GM12878 (cell line): ENCODE results near the gene RABL2B. TPM values are rescaled to one million over a fixed set of nuclear protein-coding genes. Genes with fewer than 3 reads are reported as not detected.

Experiments used
- ATAC-seq: fragments of 200-7000 bp; cut with Tn5 transposase; 3 replicates; pipeline ENCODE4 v1.9.1; 2020; ENCODE audit warnings: mild to moderate bottlenecking, moderate library complexity
- BruUV-seq: library from RNA; stranded (reverse); fragments of 400-500 nt; replicated peaks from 2 replicates; lab custom pipeline; 2021; lab: Mats Ljungman, UMichigan
- CTCF ChIA-PET: fragments of 300-600 bp; sonication (Branson Sonifier 250); formaldehyde crosslinking; extraction: SDS; loops from one replicate; lab custom pipeline; 2021; ENCODE audit warnings: inconsistent platforms; lab: Yijun Ruan, JAX
- POLR2A ChIA-PET: fragments of 350-600 bp; formaldehyde crosslinking; extraction: SDS; loops from one replicate; lab custom pipeline; 2021; ENCODE audit warnings: inconsistent platforms; lab: Charles Lee
- RAD21 ChIA-PET: fragments of 300-600 bp; sonication (Branson Sonifier 250); formaldehyde crosslinking; loops from one replicate; lab custom pipeline; 2023; ENCODE audit warnings: antibody characterized with exemption; ENCODE audit not compliant: unreplicated experiment; lab: Charles Lee
- SMC1A ChIA-PET: fragments of 300-600 bp; sonication (Branson Sonifier 250); formaldehyde crosslinking; loops from one replicate; lab custom pipeline; 2023; ENCODE audit not compliant: unreplicated experiment, uncharacterized antibody; lab: Charles Lee
- DNase-seq: peaks from one replicate; pipeline ENCODE4 v3.0.0-alpha.2; 2011; ENCODE audit warnings: low read depth, low spot score
- FAIRE-seq: peaks from 3 replicates; lab custom pipeline; 2011; peaks lifted over from hg19 to GRCh38; lab: Jason Lieb, UNC
- H2AFZ ChIP-seq: 2 replicates; pipeline ENCODE4 v1.6.0; 2011; ENCODE audit warnings: low read depth, low read length, control low read depth; ENCODE audit not compliant: control insufficient read depth
- H3K27ac ChIP-seq: 2 replicates; pipeline ENCODE4 v1.5.1; 2011; ENCODE audit warnings: control low read depth; ENCODE audit not compliant: control insufficient read depth, insufficient read depth
- H3K27me3 ChIP-seq, 2 experiments: replicated peaks in 1 of 2; 2 replicates each; pipeline versions ENCODE4 v1.6.0 to v1.6.1; 2011; ENCODE audit warnings: low read length in 1 of 2; ENCODE audit not compliant: control insufficient read depth in 2 of 2, insufficient read depth in 2 of 2
- H3K36me3 ChIP-seq, 2 experiments: 2 replicates each; pipeline ENCODE4 v1.5.1; 2011; ENCODE audit warnings: low read length in 1 of 2; ENCODE audit not compliant: control insufficient read depth in 2 of 2, insufficient read depth in 2 of 2
- H3K4me1 ChIP-seq: 2 replicates; pipeline ENCODE4 v1.6.1; 2011; ENCODE audit warnings: mild to moderate bottlenecking, low read length, moderate library complexity, mixed read lengths; ENCODE audit not compliant: control insufficient read depth, insufficient read depth
- H3K4me2 ChIP-seq: 2 replicates; pipeline ENCODE4 v1.6.0; 2011; ENCODE audit warnings: control low read depth; ENCODE audit not compliant: control insufficient read depth, insufficient read depth
- H3K4me3 ChIP-seq: fragments of 200-600 bp; sonication (generic); 2 replicates; pipeline ENCODE4 v1.5.1; 2016
- H3K79me2 ChIP-seq: 2 replicates; pipeline ENCODE4 v1.6.0; 2011; ENCODE audit warnings: low read length; ENCODE audit not compliant: control insufficient read depth, insufficient read depth
- H3K9ac ChIP-seq: 2 replicates; pipeline ENCODE4 v1.8.0; 2011; ENCODE audit warnings: low read length, control low read depth, mixed read lengths; ENCODE audit not compliant: control insufficient read depth, insufficient read depth
- H3K9me3 ChIP-seq: replicated peaks from 3 replicates; pipeline ENCODE4 v1.5.1; 2011; ENCODE audit warnings: mild to moderate bottlenecking, low read length; ENCODE audit not compliant: control insufficient read depth, insufficient read depth
- H4K20me1 ChIP-seq: 2 replicates; pipeline ENCODE4 v1.6.0; 2011; ENCODE audit not compliant: control insufficient read depth, insufficient read depth
- ATF2 ChIP-seq: IDR thresholded peaks from 2 replicates; pipeline ENCODE4 v1.6.1; 2012; ENCODE audit warnings: low read length, inconsistent platforms
- CEBPZ ChIP-seq: fragments of 150-350 bp; IDR thresholded peaks from 2 replicates; pipeline ENCODE4 v1.6.1; 2016; ENCODE audit warnings: low read depth, low read length
- CREM ChIP-seq: IDR thresholded peaks from 2 replicates; pipeline ENCODE4 v1.6.1; 2014; ENCODE audit warnings: antibody characterized with exemption, low read depth
- E2F8 ChIP-seq: fragments of 450-650 bp; IDR thresholded peaks from 2 replicates; pipeline ENCODE4 v1.6.1; 2018; ENCODE audit warnings: mild to moderate bottlenecking, low read depth, moderate library complexity; ENCODE audit not compliant: partially characterized antibody
- GABPA ChIP-seq: IDR thresholded peaks from 2 replicates; pipeline ENCODE4 v1.6.1; 2014; ENCODE audit warnings: antibody characterized with exemption, low read depth, mild to moderate bottlenecking, inconsistent platforms
- KAT2A ChIP-seq: conservative IDR thresholded peaks from 2 replicates; pipeline ENCODE4 v1.6.1; 2011; ENCODE audit warnings: low read depth, low read length; ENCODE audit not compliant: control insufficient read depth
- REST ChIP-seq: IDR thresholded peaks from 2 replicates; pipeline ENCODE4 v1.6.1; 2012; ENCODE audit warnings: mild to moderate bottlenecking, low read depth, low read length
- RFX5 ChIP-seq: IDR thresholded peaks from 2 replicates; pipeline ENCODE4 v1.6.1; 2011; ENCODE audit warnings: low read depth, low read length, improper control_type of control experiment
- SMC3 ChIP-seq: IDR thresholded peaks from 2 replicates; pipeline ENCODE4 v1.6.1; 2011; ENCODE audit warnings: low read length, improper control_type of control experiment, borderline replicate concordance
- WGBS: methylation state at CpG from one replicate; pipeline ENCODE4 v1.1.6; 2016; ENCODE audit warnings: low lambda C conversion rate; ENCODE audit not compliant: insufficient replicate concordance, insufficient coverage; ENCODE audit errors: missing lambda C conversion rate; 5-methylcytosine and 5-hydroxymethylcytosine counted together
- in situ Hi-C: fragments of 300-500 bp; cut with MboI; formaldehyde crosslinking; loops from 9 replicates; pipeline ENCODE4 v1.14.3; 2018; ENCODE audit warnings: mixed read lengths
- intact Hi-C: fragments of 100-400 bp; cut with micrococcal nuclease; formaldehyde crosslinking; loops from one replicate; pipeline ENCODE4 v1.14.2; 2022; ENCODE audit not compliant: unreplicated experiment
- polyA plus RNA-seq, 11 experiments: library from polyadenylated mRNA; depleted of rRNA in 4 of 11; unstranded in 6 of 11; stranded (reverse) in 5 of 11; fragments of >200 nt; fragmentation: Nextera tagmentation in 4 of 11; fragmentation: Illumina TruSeq in 1 of 11; extraction: Ambion mirVana in 4 of 11; extraction: Trizol in 1 of 11; gene quantifications; 1 replicate in 1 of 11; 2 replicates in 10 of 11; pipeline versions ENCODE4 v1.2.1 to v1.2.3, GENCODE V29; 2011 to 2016; ENCODE audit warnings: inconsistent platforms in 2 of 11, missing spikeins in 2 of 11, low read depth in 1 of 11
- total RNA-seq, 4 experiments: library from RNA; depleted of rRNA in 3 of 4; stranded (reverse); fragments of >200 nt in 3 of 4; fragmentation: Illumina TruSeq in 1 of 4; extraction: Trizol in 1 of 4; gene quantifications; 2 replicates each; pipeline versions ENCODE4 v1.2.1 to v1.2.3, GENCODE V29; 2013 to 2021

RABL2B gene
- total and polyA plus RNA-seq, 10 of the 15 experiments (the other 5 are each of a cell fraction or from before 2014, with no cell fraction given), result 3.1 to 27.4 (median 14.4) TPM

- 52% methylated on average over 6 of the region's 6 CpGs for WGBS
- TF ChIP-seq KAT2A (no peak), CEBPZ (no peak), RFX5 (no peak), SMC3 (no peak), CREM (no peak), REST (no peak), E2F8 (no peak), ATF2 (no peak), GABPA (no peak)
- Histone ChIP-seq H2AFZ (no peak overlapping the region), H4K20me1 (no peaks in the 10 kb centered on the region), H3K27ac (no peak overlapping the region), H3K79me2 (no peaks in the 10 kb centered on the region), H3K9ac (no peak overlapping the region), H3K4me2 (no peak overlapping the region), H3K4me3 (no peak overlapping the region), H3K4me1 (no peaks in the 10 kb centered on the region), H3K27me3 (no peaks in the 10 kb centered on the region; a peak in 3 of 4 replicates), H3K36me3 (no peaks in the 10 kb centered on the region), H3K9me3 (no peaks in the 10 kb centered on the region)
- BruUV-seq, result no TSS peak
- RAD21 ChIA-PET, result no interaction called here
- FAIRE-seq (no peak), DNase-seq (no peak), ATAC-seq (no peak)
- intact Hi-C loops, result no loop called here
- CTCF ChIA-PET, result no interaction called here
- in situ Hi-C loops, result no loop called here
- SMC1A ChIA-PET, result no interaction called here
- POLR2A ChIA-PET, result interaction anchor here (0.7 kb wide), 1 partner anchor 11 kb away, joined by 3 read pairs; no protein-coding TSS in a partner anchor
Observed at GRCh38 chr22:50735739-50736030, 47.8 kb downstream of the RABL2B start.
